ENCODE results near the gene DNAJC10.

GRCh38 chr2:182726473-182726872, 10.4 kb downstream of the DNAJC10 start:
- TF ChIP-seq CTCF (IDR thresholded peaks at IDR 0.05) (no peak), POLR2A (IDR thresholded peaks at IDR 0.05) (no peak)
